ENCODE measurements around the gene MICAL2. TPM values are rescaled to one million over a fixed set of nuclear protein-coding genes. Genes with fewer than 3 reads are reported as not detected.

The MICAL2 gene
- total RNA-seq, 1 donor: 156 TPM

GRCh38 chr11:12195768-12196167 lies 85.4 kb downstream of the MICAL2 start:
- Histone ChIP-seq H3K36me3 (ENCODE audit: insufficient read depth, low read length) (peaks cover 55% of the 10 kb centered on the region), H3K4me2 (ENCODE audit: insufficient read depth, low read length) (no peak overlapping the region), H4K20me1 (ENCODE audit: insufficient read depth, low read length) (no peaks in the 10 kb centered on the region), H3K27me3 (ENCODE audit: insufficient read depth, low read length) (no peaks in the 10 kb centered on the region), H2AFZ (ENCODE audit: low read length) (no peak overlapping the region), H3K27ac (ENCODE audit: low read depth, low read length) (peak overlapping the region; percentile 99), H3K4me1 (ENCODE audit: insufficient read depth, low read length) (peaks cover 49% of the 10 kb centered on the region), H3K9me3 (ENCODE audit: low read depth, low read length) (no peaks in the 10 kb centered on the region), H3K79me2 (ENCODE audit: insufficient read depth, low read length) (peaks cover 74% of the 10 kb centered on the region), H3K4me3 (ENCODE audit: insufficient read depth, low read length) (no peak overlapping the region)
- TF ChIP-seq CTCF (IDR thresholded peaks at IDR 0.05; ENCODE audit: extremely low read depth, low read depth, low read length): no peak
- no peak for DNase-seq (ENCODE audit: insufficient read length, low spot score, missing footprints)

- Histone ChIP-seq H3K27ac (ENCODE audit: low read depth, low read length) (peak overlapping the region; percentile 99), H3K79me2 (ENCODE audit: insufficient read depth, low read length) (peaks cover 72% of the 10 kb centered on the region), H3K4me1 (ENCODE audit: insufficient read depth, low read length) (peaks cover 54% of the 10 kb centered on the region), H3K4me2 (ENCODE audit: insufficient read depth, low read length) (no peak overlapping the region), H3K4me3 (ENCODE audit: insufficient read depth, low read length) (no peak overlapping the region), H3K27me3 (ENCODE audit: insufficient read depth, low read length) (no peaks in the 10 kb centered on the region), H3K9me3 (ENCODE audit: low read depth, low read length) (no peaks in the 10 kb centered on the region), H2AFZ (ENCODE audit: low read length) (no peak overlapping the region), H3K36me3 (ENCODE audit: insufficient read depth, low read length) (peaks cover 55% of the 10 kb centered on the region), H4K20me1 (ENCODE audit: insufficient read depth, low read length) (no peaks in the 10 kb centered on the region)
- DNase-seq (ENCODE audit: insufficient read length, low spot score, missing footprints): no peak
- TF ChIP-seq CTCF (IDR thresholded peaks at IDR 0.05; ENCODE audit: extremely low read depth, low read depth, low read length): no peak
Measured at GRCh38 chr11:12196308-12196707, 85.9 kb downstream of the MICAL2 start.

GRCh38 chr11:12196872-12197271 lies 86.5 kb downstream of the MICAL2 start:
- Histone ChIP-seq H3K36me3 (ENCODE audit: insufficient read depth, low read length) (peaks cover 55% of the 10 kb centered on the region), H4K20me1 (ENCODE audit: insufficient read depth, low read length) (no peaks in the 10 kb centered on the region), H3K9me3 (ENCODE audit: low read depth, low read length) (no peaks in the 10 kb centered on the region), H2AFZ (ENCODE audit: low read length) (no peak overlapping the region), H3K4me1 (ENCODE audit: insufficient read depth, low read length) (peaks cover 58% of the 10 kb centered on the region), H3K79me2 (ENCODE audit: insufficient read depth, low read length) (peaks cover 69% of the 10 kb centered on the region), H3K4me3 (ENCODE audit: insufficient read depth, low read length) (no peak overlapping the region), H3K27ac (ENCODE audit: low read depth, low read length) (peak overlapping the region; percentile 99), H3K27me3 (ENCODE audit: insufficient read depth, low read length) (no peaks in the 10 kb centered on the region), H3K4me2 (ENCODE audit: insufficient read depth, low read length) (no peak overlapping the region)
- no peak for DNase-seq (ENCODE audit: insufficient read length, low spot score, missing footprints)
- no peak for TF ChIP-seq CTCF (IDR thresholded peaks at IDR 0.05; ENCODE audit: extremely low read depth, low read depth, low read length)

GRCh38 chr11:12198251-12199222 lies 88.1 kb downstream of the MICAL2 start:
- H3K4me1 ChIP-seq (ENCODE audit: insufficient read depth, low read length): peaks cover 58% of the 10 kb centered on the region
- no peak overlapping the region for H3K4me3 ChIP-seq (ENCODE audit: insufficient read depth, low read length)
- H3K9me3 ChIP-seq (ENCODE audit: low read depth, low read length): no peaks in the 10 kb centered on the region
- H3K27me3 ChIP-seq (ENCODE audit: insufficient read depth, low read length): no peaks in the 10 kb centered on the region
- H3K27ac ChIP-seq (ENCODE audit: low read depth, low read length): peak overlapping the region; percentile 99
- H3K4me2 ChIP-seq (ENCODE audit: insufficient read depth, low read length): no peak overlapping the region
- H2AFZ ChIP-seq (ENCODE audit: low read length): no peak overlapping the region
- peaks cover 66% of the 10 kb centered on the region for H3K79me2 ChIP-seq (ENCODE audit: insufficient read depth, low read length)
- H3K36me3 ChIP-seq (ENCODE audit: insufficient read depth, low read length): peaks cover 55% of the 10 kb centered on the region
- no peaks in the 10 kb centered on the region for H4K20me1 ChIP-seq (ENCODE audit: insufficient read depth, low read length)
- no peak for TF ChIP-seq CTCF (IDR thresholded peaks at IDR 0.05; ENCODE audit: extremely low read depth, low read depth, low read length)
- DNase-seq (ENCODE audit: insufficient read length, low spot score, missing footprints): no peak

All from osteoblast (primary cell).